ENCODE data around the gene ZDHHC14.

Gene ZDHHC14

DNA sequence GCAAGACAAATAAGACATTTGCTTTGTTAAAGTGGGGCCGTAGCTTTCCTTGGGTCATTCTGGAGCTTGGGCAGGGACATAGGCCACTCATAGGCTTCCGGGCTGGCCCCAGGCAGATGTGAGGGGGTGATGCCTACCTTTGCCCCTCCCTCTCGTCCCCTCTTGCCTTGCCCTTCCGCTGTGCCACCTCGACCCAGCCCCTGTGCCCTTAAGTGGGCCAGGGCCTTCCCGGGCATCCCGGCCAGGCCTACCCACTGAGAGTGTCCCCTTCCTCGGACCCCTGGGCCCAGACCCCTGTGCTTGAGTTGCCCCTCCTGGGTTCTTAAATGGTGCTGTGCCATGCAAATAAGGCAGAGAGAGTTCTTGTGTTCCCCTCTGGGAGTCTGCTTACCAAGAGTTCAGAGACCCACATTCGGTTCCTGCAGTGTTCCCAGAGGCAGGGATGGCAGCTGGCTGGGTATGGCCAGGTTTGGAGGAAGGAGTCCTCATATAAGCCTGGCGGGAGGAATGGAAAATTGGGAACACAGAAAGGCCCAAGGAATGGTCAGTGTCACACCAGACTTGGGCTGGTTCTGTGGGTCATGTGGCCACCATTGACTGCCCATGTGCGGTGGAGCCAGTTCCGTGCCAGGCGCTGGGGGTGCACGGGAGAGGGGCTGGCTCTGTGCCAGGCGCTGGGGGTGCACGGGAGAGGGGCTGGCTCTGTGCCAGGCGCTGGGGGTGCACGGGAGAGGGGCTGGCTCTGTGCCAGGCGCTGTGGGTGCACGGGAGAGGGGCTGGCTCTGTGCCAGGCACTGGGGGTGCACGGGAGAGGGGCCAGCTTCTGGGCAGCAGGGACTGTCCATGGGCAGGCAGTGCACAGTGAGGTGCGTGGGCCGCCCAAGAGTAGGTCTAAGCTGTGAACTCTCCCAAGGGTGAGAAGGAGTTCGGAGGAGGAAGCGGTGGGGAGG, 268.6 kb downstream of the ZDHHC14 start:
- ChIA-PET CTCF (interaction anchor here (1.3 kb wide), 1 partner anchor 17 kb away, joined by 4 read pairs; no protein-coding TSS in a partner anchor), POLR2A (ENCODE audit: low non-redundant PET) (no interaction called here)
- TF ChIP-seq, protein P1, sequence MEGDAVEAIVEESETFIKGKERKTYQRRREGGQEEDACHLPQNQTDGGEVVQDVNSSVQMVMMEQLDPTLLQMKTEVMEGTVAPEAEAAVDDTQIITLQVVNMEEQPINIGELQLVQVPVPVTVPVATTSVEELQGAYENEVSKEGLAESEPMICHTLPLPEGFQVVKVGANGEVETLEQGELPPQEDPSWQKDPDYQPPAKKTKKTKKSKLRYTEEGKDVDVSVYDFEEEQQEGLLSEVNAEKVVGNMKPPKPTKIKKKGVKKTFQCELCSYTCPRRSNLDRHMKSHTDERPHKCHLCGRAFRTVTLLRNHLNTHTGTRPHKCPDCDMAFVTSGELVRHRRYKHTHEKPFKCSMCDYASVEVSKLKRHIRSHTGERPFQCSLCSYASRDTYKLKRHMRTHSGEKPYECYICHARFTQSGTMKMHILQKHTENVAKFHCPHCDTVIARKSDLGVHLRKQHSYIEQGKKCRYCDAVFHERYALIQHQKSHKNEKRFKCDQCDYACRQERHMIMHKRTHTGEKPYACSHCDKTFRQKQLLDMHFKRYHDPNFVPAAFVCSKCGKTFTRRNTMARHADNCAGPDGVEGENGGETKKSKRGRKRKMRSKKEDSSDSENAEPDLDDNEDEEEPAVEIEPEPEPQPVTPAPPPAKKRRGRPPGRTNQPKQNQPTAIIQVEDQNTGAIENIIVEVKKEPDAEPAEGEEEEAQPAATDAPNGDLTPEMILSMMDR (conservative IDR thresholded peaks at IDR 0.05; ENCODE audit: low read depth), result no peak
- no peak overlapping the region for H3K27ac ChIP-seq
- no peak for DNase-seq (ENCODE audit: low spot score)

DNA sequence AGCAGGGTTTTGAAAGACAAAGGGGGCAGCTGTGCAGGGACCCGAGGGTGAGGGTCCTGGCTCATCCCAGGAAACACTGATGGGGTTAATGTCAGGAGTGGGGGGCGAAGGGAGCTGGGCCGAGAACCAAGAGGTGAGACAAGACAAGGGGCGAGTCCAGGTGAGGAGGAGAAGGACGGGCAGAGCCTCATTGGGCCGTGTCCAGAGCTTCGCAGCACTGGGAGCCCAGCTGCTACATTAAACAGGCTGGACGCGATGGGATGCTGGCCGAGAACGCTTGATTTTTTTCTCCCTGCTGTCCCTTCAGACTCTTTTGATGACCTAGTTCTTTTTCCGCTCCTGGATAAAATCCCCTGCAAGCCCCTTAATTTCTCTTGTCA, 269.3 kb downstream of the ZDHHC14 start:
- H3K27ac ChIP-seq, result no peak overlapping the region
- POLR2A ChIA-PET (ENCODE audit: low non-redundant PET), result no interaction called here
- TF ChIP-seq, protein P1 (conservative IDR thresholded peaks at IDR 0.05; ENCODE audit: low read depth), result no peak
- DNase-seq (ENCODE audit: low spot score), result no peak
- CTCF ChIA-PET, result interaction anchor here (1.3 kb wide), 1 partner anchor 16 kb away, joined by 4 read pairs; no protein-coding TSS in a partner anchor

GRCh38 chr6:157650801-157651200, 269.8 kb downstream of the ZDHHC14 start:
- DNase-seq (ENCODE audit: low spot score), result no peak
- ChIA-PET POLR2A (ENCODE audit: low non-redundant PET) (no interaction called here), CTCF (interaction anchor here (1.3 kb wide), 1 partner anchor 16 kb away, joined by 4 read pairs; no protein-coding TSS in a partner anchor)
- H3K27ac ChIP-seq, result no peak overlapping the region
- TF ChIP-seq, protein P1 (conservative IDR thresholded peaks at IDR 0.05; ENCODE audit: low read depth), result no peak

- DNase-seq (ENCODE audit: low spot score), result no peak
- H3K27ac ChIP-seq, result no peak overlapping the region
- ChIA-PET POLR2A (ENCODE audit: low non-redundant PET) (no interaction called here), CTCF (interaction anchor here (0.7 to 0.8 kb wide), 2 partner anchors 298 to 520 kb away, joined by 4 to 5 read pairs; no protein-coding TSS in a partner anchor)
- TF ChIP-seq, protein P1 (conservative IDR thresholded peaks at IDR 0.05; ENCODE audit: low read depth), result no peak
Observed at GRCh38 chr6:157651731-157652490, 270.9 kb downstream of the ZDHHC14 start.

DNA sequence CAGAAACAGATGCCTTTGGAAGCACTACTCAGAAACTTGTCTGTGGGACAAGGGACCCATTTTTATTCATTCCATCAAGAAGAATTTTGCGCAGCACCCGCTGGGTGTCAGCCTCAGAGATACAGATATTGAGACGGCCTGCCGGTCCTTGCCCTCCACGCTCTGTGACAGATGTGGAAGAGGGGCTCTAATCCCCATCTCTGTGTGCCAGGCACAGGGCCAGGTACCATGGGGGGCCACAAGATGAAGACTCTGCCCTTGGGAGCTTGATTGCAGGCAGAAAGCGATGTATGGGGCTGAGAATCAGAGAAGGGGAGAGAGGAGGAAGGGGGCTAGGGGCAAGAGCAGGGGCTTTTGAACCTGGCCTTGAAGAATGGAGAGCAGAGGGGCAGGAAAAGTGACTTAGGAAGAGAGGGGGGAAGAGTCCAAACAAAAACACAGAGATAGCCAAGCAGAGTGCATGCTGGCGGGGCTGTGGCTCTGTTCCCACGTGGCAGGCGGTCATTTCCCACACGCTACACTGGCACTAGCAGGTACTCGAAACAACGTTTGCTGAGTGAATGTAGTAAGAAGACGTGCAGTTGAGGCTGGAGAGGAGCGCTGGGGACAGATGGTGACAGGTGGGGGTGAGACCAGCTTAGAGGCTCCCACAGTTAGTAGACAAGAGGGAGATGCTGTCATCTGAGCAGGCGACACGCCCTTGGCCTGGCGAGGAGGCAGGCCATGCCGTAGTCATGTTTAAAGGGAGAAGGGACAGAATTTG, 271.8 kb downstream of the ZDHHC14 start:
- POLR2A ChIA-PET (ENCODE audit: low non-redundant PET), result no interaction called here
- no peak overlapping the region for H3K27ac ChIP-seq
- TF ChIP-seq, protein P1 (conservative IDR thresholded peaks at IDR 0.05; ENCODE audit: low read depth), result no peak
- no peak for DNase-seq (ENCODE audit: low spot score)
- CTCF ChIA-PET, result no interaction called here

DNA sequence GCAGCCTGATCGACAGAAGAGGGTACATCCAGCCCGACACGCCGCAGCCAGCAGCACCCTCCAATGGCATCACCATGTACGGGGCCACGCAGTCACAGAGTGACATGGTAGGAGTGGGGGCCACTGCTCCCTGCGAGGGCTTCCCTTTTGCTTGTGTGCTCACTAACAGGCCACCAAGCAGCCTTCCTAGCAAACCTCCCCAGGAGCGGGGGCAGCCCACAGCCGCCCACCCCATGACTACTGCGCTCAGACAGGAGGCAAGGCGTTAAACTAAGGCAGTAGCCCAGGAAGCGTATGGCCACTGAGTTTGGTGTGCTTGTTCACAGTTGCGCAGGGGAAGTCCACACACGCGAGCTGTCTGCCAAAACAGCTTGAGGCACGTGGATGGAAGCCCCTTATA, 272.5 kb downstream of the ZDHHC14 start:
- no peak overlapping the region for H3K27ac ChIP-seq
- ChIA-PET CTCF (no interaction called here), POLR2A (ENCODE audit: low non-redundant PET) (no interaction called here)
- DNase-seq (ENCODE audit: low spot score), result no peak
- TF ChIP-seq, protein P1 (conservative IDR thresholded peaks at IDR 0.05; ENCODE audit: low read depth), result no peak

Data from RWPE1 (cell line).